Activated T-cell treated with anti-CD3 and anti-CD28 coated beads, Interleukin-2, amount 50 U/mL, for 4 hours (primary cell): Measurements from ENCODE around the gene PRKAR2A. TPM values are rescaled to one million over a fixed set of nuclear protein-coding genes. Genes with fewer than 3 reads are reported as not detected.

Experiments
- ATAC-seq, 2 donors: fragments of 200-7000 bp; cut with Tn5 transposase; one replicate each; pipeline ENCODE4 v1.10.0; 2021
- DNase-seq: peaks from one replicate; pipeline ENCODE4 v3.0.0-alpha.2; 2020
- H3K27me3 Mint-ChIP-seq: one replicate; pipeline ENCODE4 v1.8.0; 2021; ENCODE audit warnings: low read depth, mixed read lengths
- H3K36me3 Mint-ChIP-seq: one replicate; pipeline ENCODE4 v1.8.0; 2022; ENCODE audit warnings: mixed read lengths; ENCODE audit not compliant: insufficient read depth
- H3K4me1 Mint-ChIP-seq: one replicate; pipeline ENCODE4 v1.8.0; 2021; ENCODE audit warnings: low read depth, mixed read lengths
- H3K4me3 Mint-ChIP-seq: one replicate; pipeline ENCODE4 v1.8.0; 2021; ENCODE audit warnings: mild to moderate bottlenecking, moderate library complexity, mixed read lengths
- H3K9me3 Mint-ChIP-seq: one replicate; pipeline ENCODE4 v1.8.0; 2021; ENCODE audit warnings: mixed read lengths
- total RNA-seq, 3 donors: library from RNA; stranded (reverse); gene quantifications; one replicate each; pipeline ENCODE4 v1.2.1, GENCODE V29; 2021

Gene PRKAR2A
- total RNA-seq, 3 donors from 2014 or later, result 60.7 to 75.9 (median 70.7) TPM

DNA sequence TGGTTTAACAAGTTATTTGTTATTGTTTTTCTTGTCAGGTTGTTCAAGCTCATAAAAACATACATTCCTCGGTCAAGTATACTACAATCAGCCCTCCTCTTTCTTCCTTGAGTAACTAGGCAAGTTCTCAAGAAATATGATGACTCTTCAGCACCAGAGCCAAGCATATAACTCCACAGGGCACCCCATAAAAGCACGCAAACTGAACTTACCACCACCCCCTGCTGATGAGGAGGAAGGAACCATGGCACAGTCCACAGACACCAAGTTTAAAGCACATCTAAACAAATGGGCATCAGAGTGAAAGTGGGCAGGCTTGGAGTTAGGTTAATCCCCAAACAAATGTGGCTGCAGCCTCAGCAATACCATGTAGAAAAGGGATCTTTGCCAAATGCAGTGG, 135.9 kb downstream of the PRKAR2A start:
- Mint-ChIP-seq H3K36me3 (peaks cover 19% of the 10 kb centered on the region), H3K9me3 (no peaks in the 10 kb centered on the region), H3K4me1 (peaks cover 63% of the 10 kb centered on the region), H3K4me3 (no peak overlapping the region), H3K27me3 (no peaks in the 10 kb centered on the region)
- DNase-seq, result no peak
- ATAC-seq, result peak in 1 of 2 donors; percentile 10

DNA sequence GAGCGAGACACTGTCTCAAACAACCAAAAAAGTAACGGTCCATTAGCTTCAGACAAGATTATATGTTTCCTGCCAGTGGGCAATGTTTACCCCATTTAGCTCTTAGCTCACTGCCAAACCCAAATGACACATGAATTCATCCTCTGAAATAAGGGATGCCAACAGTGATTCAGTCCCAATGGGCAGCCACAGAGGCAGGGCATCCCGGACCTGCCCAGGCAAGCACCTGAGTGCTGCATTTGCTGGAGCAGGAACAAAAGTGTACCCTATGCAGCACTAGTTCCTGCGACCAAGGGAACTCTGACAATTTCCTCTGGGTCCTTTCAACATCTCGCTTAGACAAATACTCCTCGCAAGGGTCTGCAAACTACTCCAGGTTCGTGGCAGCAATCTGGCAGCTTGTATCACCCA, 138.6 kb downstream of the PRKAR2A start:
- Mint-ChIP-seq H3K9me3 (no peaks in the 10 kb centered on the region), H3K4me1 (peaks cover 48% of the 10 kb centered on the region), H3K36me3 (peaks cover 24% of the 10 kb centered on the region), H3K27me3 (no peaks in the 10 kb centered on the region), H3K4me3 (no peak overlapping the region)
- DNase-seq, result no peak
- ATAC-seq, result no peak

GRCh38 chr3:48708481-48708889, 139.2 kb downstream of the PRKAR2A start:
- DNase-seq (no peak), ATAC-seq (peak; percentile 71 to 77)
- H3K4me1 Mint-ChIP-seq, result peaks cover 48% of the 10 kb centered on the region
- no peaks in the 10 kb centered on the region for H3K27me3 Mint-ChIP-seq
- H3K4me3 Mint-ChIP-seq, result no peak overlapping the region
- peaks cover 24% of the 10 kb centered on the region for H3K36me3 Mint-ChIP-seq
- H3K9me3 Mint-ChIP-seq, result no peaks in the 10 kb centered on the region

GRCh38 chr3:48707157-48707556, 140.5 kb downstream of the PRKAR2A start:
- DNase-seq (no peak), ATAC-seq (no peak)
- no peaks in the 10 kb centered on the region for H3K27me3 Mint-ChIP-seq
- H3K4me1 Mint-ChIP-seq, result peaks cover 51% of the 10 kb centered on the region
- no peak overlapping the region for H3K4me3 Mint-ChIP-seq
- H3K36me3 Mint-ChIP-seq, result peaks cover 29% of the 10 kb centered on the region
- H3K9me3 Mint-ChIP-seq, result no peaks in the 10 kb centered on the region

- H3K9me3 Mint-ChIP-seq, result no peaks in the 10 kb centered on the region
- DNase-seq, result no peak
- H3K4me1 Mint-ChIP-seq, result peaks cover 38% of the 10 kb centered on the region
- no peak for ATAC-seq
- H3K36me3 Mint-ChIP-seq, result peaks cover 21% of the 10 kb centered on the region
- H3K27me3 Mint-ChIP-seq, result no peaks in the 10 kb centered on the region
- H3K4me3 Mint-ChIP-seq, result no peak overlapping the region
Measured at GRCh38 chr3:48702320-48702920, 145.3 kb downstream of the PRKAR2A start.

GRCh38 chr3:48700731-48701405, 146.8 kb downstream of the PRKAR2A start:
- peaks cover 19% of the 10 kb centered on the region for H3K36me3 Mint-ChIP-seq
- H3K4me3 Mint-ChIP-seq, result no peak overlapping the region
- no peaks in the 10 kb centered on the region for H3K27me3 Mint-ChIP-seq
- peaks cover 39% of the 10 kb centered on the region for H3K4me1 Mint-ChIP-seq
- DNase-seq, result no peak
- H3K9me3 Mint-ChIP-seq, result no peaks in the 10 kb centered on the region
- ATAC-seq, result no peak

DNA sequence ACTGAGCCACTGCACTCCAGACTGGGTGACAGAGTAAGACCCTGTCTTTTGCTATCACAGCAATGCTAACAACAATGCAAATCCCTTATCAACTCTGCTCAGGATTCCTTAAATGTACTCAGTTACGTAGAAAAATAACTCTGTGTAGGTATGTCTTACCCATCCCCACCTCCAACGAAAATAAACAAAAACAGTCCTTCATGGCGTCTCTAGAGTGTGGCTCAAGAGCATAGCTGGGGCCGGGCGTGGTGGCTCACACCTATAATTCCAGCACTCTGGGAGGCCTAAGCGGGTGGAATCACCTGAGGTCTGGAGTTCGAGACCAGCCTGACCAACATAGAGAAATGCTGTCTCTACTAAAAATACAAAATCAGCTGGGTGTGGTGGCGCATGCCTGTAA, 148.8 kb downstream of the PRKAR2A start:
- DNase-seq (no peak), ATAC-seq (no peak)
- Mint-ChIP-seq H3K4me3 (no peak overlapping the region), H3K27me3 (no peaks in the 10 kb centered on the region), H3K9me3 (no peaks in the 10 kb centered on the region), H3K36me3 (peaks cover 16% of the 10 kb centered on the region), H3K4me1 (peaks cover 35% of the 10 kb centered on the region)

- no peaks in the 10 kb centered on the region for H3K9me3 Mint-ChIP-seq
- H3K27me3 Mint-ChIP-seq, result no peaks in the 10 kb centered on the region
- ATAC-seq (no peak), DNase-seq (no peak)
- H3K4me3 Mint-ChIP-seq, result no peak overlapping the region
- peaks cover 31% of the 10 kb centered on the region for H3K4me1 Mint-ChIP-seq
- H3K36me3 Mint-ChIP-seq, result peaks cover 19% of the 10 kb centered on the region
Measured at GRCh38 chr3:48697952-48698351, 149.7 kb downstream of the PRKAR2A start.

DNA sequence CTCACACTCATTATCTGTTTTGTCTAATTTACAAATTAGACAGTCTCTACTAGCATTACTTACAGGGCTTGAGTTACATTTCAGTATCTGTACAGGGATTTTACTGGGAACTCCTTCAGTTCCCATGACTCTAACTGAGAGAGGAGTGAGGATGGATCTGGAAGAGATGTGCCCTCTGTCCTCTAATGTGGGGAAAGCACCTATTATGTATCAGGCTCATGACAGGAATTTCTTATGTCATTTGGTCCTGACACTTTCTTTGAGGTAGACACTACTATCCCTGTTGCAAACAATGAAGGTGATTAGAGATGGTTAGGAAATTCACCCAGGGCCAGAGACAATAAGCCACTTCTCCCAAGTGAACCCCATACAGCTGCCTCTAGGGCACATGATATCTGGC, 151.1 kb downstream of the PRKAR2A start:
- ATAC-seq, result no peak
- no peak overlapping the region for H3K4me3 Mint-ChIP-seq
- no peaks in the 10 kb centered on the region for H3K27me3 Mint-ChIP-seq
- H3K4me1 Mint-ChIP-seq, result peaks cover 23% of the 10 kb centered on the region
- peaks cover 16% of the 10 kb centered on the region for H3K36me3 Mint-ChIP-seq
- DNase-seq, result no peak
- no peaks in the 10 kb centered on the region for H3K9me3 Mint-ChIP-seq

Other genes starting within 250 kb of the PRKAR2A start
- 100 to 1,000 TPM; 178 to 200 (median 193) TPM for gene UQCRC1, start 238.2 kb downstream of the PRKAR2A start, total RNA-seq
- not detected for gene TMEM89, start 226.1 kb downstream of the PRKAR2A start, total RNA-seq
- 10 to 100 TPM; 14.4 to 17.5 (median 17.2) TPM for gene SLC26A6, start 212.4 kb downstream of the PRKAR2A start, total RNA-seq
- gene CELSR3, start 185.0 kb downstream of the PRKAR2A start, total RNA-seq, result 10 to 100 TPM; 11.0 to 15.0 (median 12.3) TPM
- 10 to 100 TPM; 21.3 to 24.3 (median 22.0) TPM for gene NCKIPSD, start 162.0 kb downstream of the PRKAR2A start, total RNA-seq
- gene IP6K2, start 130.7 kb downstream of the PRKAR2A start, total RNA-seq, result 10 to 100 TPM; 39.9 to 45.9 (median 45.8) TPM
- gene SLC25A20, start 51.0 kb upstream of the PRKAR2A start, total RNA-seq, result 10 to 100 TPM; 13.9 to 19.0 (median 17.5) TPM
- gene ARIH2, start 71.0 kb upstream of the PRKAR2A start, total RNA-seq, result 100 to 1,000 TPM; 144 to 161 (median 146) TPM
- gene P4HTM, start 142.4 kb upstream of the PRKAR2A start, total RNA-seq, result 10 to 100 TPM; 25.7 to 28.2 (median 26.3) TPM
- gene WDR6, start 159.5 kb upstream of the PRKAR2A start, total RNA-seq, result 100 to 1,000 TPM; 147 to 163 (median 155) TPM
- 10 to 100 TPM; 23.9 to 32.3 (median 25.4) TPM for gene DALRD3, start 170.7 kb upstream of the PRKAR2A start, total RNA-seq
- gene NDUFAF3, start 174.2 kb upstream of the PRKAR2A start, total RNA-seq, result 100 to 1,000 TPM; 138 to 155 (median 147) TPM
- 100 to 1,000 TPM; 664 to 769 (median 721) TPM for gene IMPDH2, start 181.5 kb upstream of the PRKAR2A start, total RNA-seq
- 100 to 1,000 TPM; 109 to 131 (median 114) TPM for gene QRICH1, start 246.2 kb upstream of the PRKAR2A start, total RNA-seq